H1 (cell line): ENCODE measurements around the gene NDUFB4. TPM values are rescaled to one million over a fixed set of nuclear protein-coding genes. Genes with fewer than 3 reads are reported as not detected.
A peak's percentile ranks its signal among the peaks of the same experiment; 100 is the strongest.

Experiments used
- CTCF ChIA-PET: fragments of 300-600 bp; sonication (Branson Sonifier 250); formaldehyde crosslinking; loops from one replicate; lab custom pipeline; 2021; ENCODE audit not compliant: partially characterized antibody; lab: Charles Lee
- POLR2A ChIA-PET: fragments of 300-600 bp; sonication (Branson Sonifier 250); formaldehyde crosslinking; loops from one replicate; lab custom pipeline; 2021; ENCODE audit warnings: inconsistent platforms; ENCODE audit not compliant: partially characterized antibody; lab: Charles Lee
- DNase-seq, 2 experiments: peaks; one replicate each; pipeline versions ENCODE4 v3.0.0 to v3.0.0-alpha.2; 2010 to 2022; ENCODE audit warnings: low spot score in 2 of 2, low read depth in 1 of 2, mixed read lengths in 1 of 2
- FAIRE-seq: peaks from 2 replicates; lab custom pipeline; 2011; peaks lifted over from hg19 to GRCh38; lab: Jason Lieb, UNC
- H2AFZ ChIP-seq: 2 replicates; pipeline ENCODE4 v1.8.1; 2012; ENCODE audit warnings: low read length, inconsistent platforms
- H2AK5ac ChIP-seq: 2 replicates; pipeline ENCODE4 v1.6.1; 2013; ENCODE audit warnings: low read depth, low read length
- H2BK120ac ChIP-seq: replicated peaks from 2 replicates; pipeline ENCODE3; 2013; ENCODE audit warnings: low read depth, low read length, inconsistent platforms
- H2BK12ac ChIP-seq: 2 replicates; pipeline ENCODE4 v1.6.1; 2013; ENCODE audit warnings: low read depth, low read length
- H2BK15ac ChIP-seq: 2 replicates; pipeline ENCODE4 v1.6.1; 2013; ENCODE audit warnings: low read length
- H2BK20ac ChIP-seq: 2 replicates; pipeline ENCODE4 v1.6.1; 2013; ENCODE audit warnings: low read length
- H2BK5ac ChIP-seq: 2 replicates; pipeline ENCODE4 v1.6.1; 2013; ENCODE audit warnings: low read depth, low read length
- H3K14ac ChIP-seq: 2 replicates; pipeline ENCODE4 v1.6.1; 2013; ENCODE audit warnings: inconsistent platforms; ENCODE audit not compliant: insufficient read length
- H3K18ac ChIP-seq: 2 replicates; pipeline ENCODE4 v1.6.1; 2013; ENCODE audit warnings: low read length; ENCODE audit errors: extremely low read depth
- H3K23ac ChIP-seq: 2 replicates; pipeline ENCODE4 v1.6.1; 2013; ENCODE audit warnings: inconsistent platforms; ENCODE audit not compliant: insufficient read length
- H3K23me2 ChIP-seq: 2 replicates; pipeline ENCODE4 v1.6.1; 2013; ENCODE audit warnings: low read depth, low read length
- H3K27ac ChIP-seq: 2 replicates; pipeline ENCODE4 v1.6.1; 2011; ENCODE audit warnings: low read depth, low read length, inconsistent platforms
- H3K27me3 ChIP-seq, 4 experiments: replicated peaks in 1 of 4; 1 replicate in 1 of 4; 2 replicates in 3 of 4; pipeline versions ENCODE4 v1.6.1 to v1.8.1; 2011 to 2013; ENCODE audit warnings: low read length in 3 of 4, mild to moderate bottlenecking in 3 of 4, inconsistent platforms in 2 of 4, mixed read lengths in 2 of 4, moderate library complexity in 1 of 4; ENCODE audit not compliant: control insufficient read depth in 3 of 4, insufficient read depth in 3 of 4; ENCODE audit errors: extremely low read depth in 1 of 4
- H3K36me3 ChIP-seq, 4 experiments: 2 replicates each; pipeline versions ENCODE4 v1.6.1 to v1.8.1; 2011 to 2013; ENCODE audit warnings: mild to moderate bottlenecking in 4 of 4, low read length in 3 of 4, moderate library complexity in 2 of 4, control low read depth in 1 of 4, inconsistent platforms in 1 of 4; ENCODE audit not compliant: insufficient read depth in 4 of 4, control insufficient read depth in 2 of 4
- H3K4ac ChIP-seq: replicated peaks from 2 replicates; pipeline ENCODE3; 2013; ENCODE audit warnings: low read length, low read depth, mixed read lengths, inconsistent platforms; ENCODE audit not compliant: insufficient read length
- H3K4me1 ChIP-seq, 4 experiments: replicated peaks in 1 of 4; 1 replicate in 1 of 4; 2 replicates in 3 of 4; pipeline versions ENCODE4 v1.6.1 to v1.8.1; 2011 to 2013; ENCODE audit warnings: low read length in 3 of 4, inconsistent platforms in 2 of 4, mixed read lengths in 1 of 4; ENCODE audit not compliant: insufficient read depth in 4 of 4, control insufficient read depth in 3 of 4
- H3K4me2 ChIP-seq, 2 experiments: 2 replicates each; pipeline versions ENCODE4 v1.6.1 to v1.8.1; 2011 to 2013; ENCODE audit warnings: low read depth in 2 of 2, low read length in 2 of 2, control low read depth in 1 of 2, inconsistent platforms in 1 of 2, mild to moderate bottlenecking in 1 of 2; ENCODE audit not compliant: insufficient read depth in 1 of 2
- H3K4me3 ChIP-seq, 4 experiments: fragments of 200-600, 300-600 bp in 1 of 4; sonication (generic), shearing (Covaris generic), sonication (Bioruptor Twin) in 1 of 4; 2 replicates each; pipeline versions ENCODE4 v1.5.1 to v1.8.1; 2011 to 2016; ENCODE audit warnings: low read length in 4 of 4, low read depth in 3 of 4, control low read depth in 2 of 4, inconsistent platforms in 2 of 4, mild to moderate bottlenecking in 2 of 4, mixed read lengths in 1 of 4, moderate library complexity in 1 of 4; ENCODE audit not compliant: insufficient read depth in 2 of 4; ENCODE audit errors: extremely low read depth in 1 of 4
- H3K56ac ChIP-seq: replicated peaks from 2 replicates; pipeline ENCODE3; 2013; ENCODE audit warnings: low read depth, mild to moderate bottlenecking, mixed read lengths, low read length, inconsistent platforms; ENCODE audit not compliant: insufficient read length
- H3K79me1 ChIP-seq: 2 replicates; pipeline ENCODE4 v1.6.1; 2013; ENCODE audit warnings: low read depth, low read length, control low read depth
- H3K79me2 ChIP-seq, 2 experiments: 2 replicates each; pipeline versions ENCODE4 v1.6.1 to v1.8.1; 2012 to 2013; ENCODE audit warnings: low read length in 2 of 2, mild to moderate bottlenecking in 2 of 2, inconsistent platforms in 1 of 2; ENCODE audit not compliant: insufficient read depth in 2 of 2, control insufficient read depth in 1 of 2
- H3K9ac ChIP-seq, 4 experiments: replicated peaks in 1 of 4; 1 replicate in 1 of 4; 2 replicates in 3 of 4; pipeline versions ENCODE4 v1.6.1 to v1.8.1; 2011 to 2013; ENCODE audit warnings: low read depth in 3 of 4, low read length in 3 of 4, control low read depth in 2 of 4, mild to moderate bottlenecking in 2 of 4, moderate library complexity in 2 of 4, inconsistent platforms in 1 of 4; ENCODE audit errors: extremely low read depth in 1 of 4
- H3K9me3 ChIP-seq, 2 experiments: 2 replicates each; pipeline versions ENCODE4 v1.6.1 to v1.8.1; 2012 to 2013; ENCODE audit warnings: mild to moderate bottlenecking in 2 of 2, moderate library complexity in 2 of 2, control low read depth in 1 of 2, inconsistent platforms in 1 of 2, low read depth in 1 of 2, low read length in 1 of 2, mixed read lengths in 1 of 2; ENCODE audit not compliant: insufficient read depth in 2 of 2
- H4K20me1 ChIP-seq, 2 experiments: replicated peaks in 1 of 2; 2 replicates each; pipeline versions ENCODE3 to v1.8.1; 2011 to 2013; ENCODE audit warnings: inconsistent platforms in 2 of 2, low read length in 2 of 2, mild to moderate bottlenecking in 1 of 2; ENCODE audit not compliant: insufficient read depth in 2 of 2, control insufficient read depth in 1 of 2
- H4K5ac ChIP-seq: 2 replicates; pipeline ENCODE4 v1.6.1; 2013; ENCODE audit warnings: low read length, low read depth, mixed read lengths, inconsistent platforms; ENCODE audit not compliant: insufficient read length
- H4K8ac ChIP-seq: 2 replicates; pipeline ENCODE4 v1.8.0; 2013; ENCODE audit warnings: mild to moderate bottlenecking, moderate library complexity, low read length, inconsistent platforms; ENCODE audit not compliant: insufficient read depth; ENCODE audit errors: extremely low read depth
- H4K91ac ChIP-seq: replicated peaks from 2 replicates; pipeline ENCODE3; 2013; ENCODE audit warnings: low read length, mixed read lengths, inconsistent platforms; ENCODE audit not compliant: insufficient read length
- CHD2 ChIP-seq: IDR thresholded peaks from 2 replicates; pipeline ENCODE4 v1.6.1; 2012; ENCODE audit warnings: low read length, improper control_type of control experiment
- EZH2 ChIP-seq: fragments of 200-600 bp; sonication (generic); IDR thresholded peaks from 2 replicates; pipeline ENCODE4 v1.7.1; 2012; ENCODE audit warnings: low read depth, mild to moderate bottlenecking, moderate library complexity, low read length, inconsistent platforms; ENCODE audit not compliant: severe bottlenecking
- GABPA ChIP-seq: IDR thresholded peaks from 2 replicates; pipeline ENCODE4 v1.6.1; 2011; ENCODE audit warnings: mild to moderate bottlenecking, low read length, moderate library complexity, borderline replicate concordance; ENCODE audit not compliant: insufficient read depth
- JUND ChIP-seq: IDR thresholded peaks from 2 replicates; pipeline ENCODE4 v1.6.1; 2011; ENCODE audit warnings: mild to moderate bottlenecking, improper control_type of control experiment, low read length
- MAFK ChIP-seq: IDR thresholded peaks from 2 replicates; pipeline ENCODE4 v1.6.1; 2012; ENCODE audit warnings: low read depth, mild to moderate bottlenecking, improper control_type of control experiment, low read length
- SP1 ChIP-seq: IDR thresholded peaks from 2 replicates; pipeline ENCODE4 v1.6.1; 2011; ENCODE audit warnings: low read depth, low read length
- TAF1 ChIP-seq: IDR thresholded peaks from 2 replicates; pipeline ENCODE4 v1.6.1; 2011; ENCODE audit warnings: mild to moderate bottlenecking, low read depth, low read length
- TBP ChIP-seq: IDR thresholded peaks from 2 replicates; pipeline ENCODE4 v1.6.1; 2011; ENCODE audit warnings: low read depth, low read length, improper control_type of control experiment
- YY1 ChIP-seq: IDR thresholded peaks from 2 replicates; pipeline ENCODE4 v1.6.1; 2011; ENCODE audit warnings: low read depth, mild to moderate bottlenecking, low read length
- WGBS, 2 experiments: shearing (Covaris generic) in 1 of 2; methylation state at CpG; one replicate each; pipeline versions ENCODE4 v1.1.6 to v1.1.7; 2013 to 2015; ENCODE audit warnings: low lambda C conversion rate in 2 of 2, mixed read lengths in 2 of 2, inconsistent platforms in 1 of 2, low coverage in 1 of 2, missing lambda C conversion rate in 1 of 2; ENCODE audit not compliant: insufficient replicate concordance in 2 of 2, insufficient coverage in 1 of 2, insufficient read length in 1 of 2; ENCODE audit errors: extremely low coverage in 1 of 2, missing lambda C conversion rate in 1 of 2; 5-methylcytosine and 5-hydroxymethylcytosine counted together
- polyA plus RNA-seq, 7 experiments: library from polyadenylated mRNA; depleted of rRNA in 3 of 7; stranded (reverse) in 5 of 7; unstranded in 2 of 7; fragments of >200 nt in 5 of 7; fragments of 200-250 nt in 2 of 7; gene quantifications; 1 replicate in 5 of 7; 2 replicates in 1 of 7; 4 replicates in 1 of 7; pipeline versions ENCODE4 v1.2.1 to v1.2.3, GENCODE V29; 2011 to 2013; ENCODE audit warnings: missing spikeins in 2 of 7, mixed read lengths in 2 of 7
- total RNA-seq: library from RNA; stranded (reverse); fragmentation: NEBNext Ultra II Directional; extraction: Animal tissue kit (Norgen Biotek cat#: 25700); gene quantifications from 2 replicates; pipeline ENCODE4 v1.2.1, GENCODE V29; 2021
- TF ChIP-seq, protein P1 (sequence below), 3 experiments: IDR thresholded peaks; 1 replicate in 2 of 3; 2 replicates in 1 of 3; pipeline versions ENCODE4 v1.5.1 to v1.6.1; 2011; ENCODE audit warnings: low read length in 3 of 3, mild to moderate bottlenecking in 3 of 3, inconsistent platforms in 2 of 3, low read depth in 1 of 3, moderate library complexity in 1 of 3; ENCODE audit not compliant: insufficient read depth in 1 of 3; ENCODE audit errors: control extremely low read depth in 1 of 3
- TF ChIP-seq, protein P2 (sequence below): IDR thresholded peaks from 2 replicates; pipeline ENCODE4 v1.6.1; 2011; ENCODE audit warnings: low read depth, mild to moderate bottlenecking, low read length; ENCODE audit not compliant: insufficient read depth

Gene NDUFB4
- total and polyA plus RNA-seq, 2 of the 8 experiments (the other 6 are each of a cell fraction or from before 2014, with no cell fraction given): 184 to 382 TPM

DNA sequence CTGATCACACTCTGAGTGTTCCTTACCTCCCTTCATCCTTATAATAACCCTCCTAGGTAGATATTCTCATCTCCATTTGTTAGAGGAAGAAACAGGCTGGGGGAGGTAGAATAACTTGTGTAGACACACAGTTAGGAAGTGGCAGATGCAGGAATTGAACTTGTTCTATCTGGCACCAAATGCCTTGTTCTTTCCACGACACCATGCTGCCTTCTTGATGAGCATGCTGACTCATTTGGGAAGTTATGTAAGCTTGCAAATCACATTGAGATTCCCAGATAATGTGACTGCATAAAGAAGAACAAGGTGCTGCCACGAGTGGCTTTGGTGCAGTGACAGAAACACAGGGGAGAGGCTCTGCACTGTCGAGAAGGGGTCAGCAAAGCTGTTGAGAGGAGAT is 27.5 kb upstream of the NDUFB4 start:
- H2BK5ac ChIP-seq: no peak overlapping the region
- no peaks in the 10 kb centered on the region for H3K27me3 ChIP-seq
- H3K36me3 ChIP-seq: peaks cover 0 to 5% (median 0%) of the 10 kb centered on the region in 4 experiments; a peak in 1 of 8 replicates
- H4K8ac ChIP-seq: no peak overlapping the region
- peaks cover 9 to 23% (median 14%) of the 10 kb centered on the region in 4 experiments for H3K4me1 ChIP-seq
- ChIA-PET CTCF (interaction anchor here (0.9 to 3.2 kb wide), 14 partner anchors 10 to 543 kb away, joined by 3 to 24 read pairs (median 3); partner anchors contain the start of gene HGD), POLR2A (interaction anchor here (1.1 to 1.3 kb wide), 3 partner anchors 110 to 224 kb away, joined by 3 to 7 read pairs (median 3); partner anchors contain the start of genes GTF2E1 and RABL3)
- H4K20me1 ChIP-seq: no peaks in the 10 kb centered on the region
- H3K18ac ChIP-seq: no peak overlapping the region
- no peak overlapping the region for H3K23ac ChIP-seq
- H4K91ac ChIP-seq: no peak overlapping the region
- H2BK12ac ChIP-seq: no peak overlapping the region
- H2AFZ ChIP-seq: peak overlapping the region; percentile 93
- no peak overlapping the region for H3K4me2 ChIP-seq
- H3K27ac ChIP-seq: no peak overlapping the region
- 94% methylated on average over 3 of the region's 3 CpGs; no CpG with 5 or more reads in 1 of the 2 experiments for WGBS, 2 experiments
- no peak overlapping the region for H2AK5ac ChIP-seq
- no peak for DNase-seq
- no peak for FAIRE-seq
- H3K14ac ChIP-seq: no peak overlapping the region
- no peak overlapping the region for H3K4ac ChIP-seq
- H3K79me1 ChIP-seq: no peaks in the 10 kb centered on the region
- no peak overlapping the region for H2BK15ac ChIP-seq
- no peak overlapping the region for H3K56ac ChIP-seq
- no peak overlapping the region for H2BK120ac ChIP-seq
- H3K79me2 ChIP-seq: no peaks in the 10 kb centered on the region
- no peak overlapping the region for H3K4me3 ChIP-seq
- H3K23me2 ChIP-seq: no peaks in the 10 kb centered on the region
- H2BK20ac ChIP-seq: no peak overlapping the region
- peaks cover 7 to 18% of the 10 kb centered on the region in 2 experiments; a peak in 3 of 4 replicates for H3K9me3 ChIP-seq
- H4K5ac ChIP-seq: no peak overlapping the region
- H3K9ac ChIP-seq: no peak overlapping the region
- TF ChIP-seq TAF1 (no peak), GABPA (no peak), JUND (no peak), EZH2 (no peak), TBP (no peak), SP1 (no peak), CHD2 (no peak), MAFK (no peak), YY1 (no peak)
- TF ChIP-seq, protein P1, sequence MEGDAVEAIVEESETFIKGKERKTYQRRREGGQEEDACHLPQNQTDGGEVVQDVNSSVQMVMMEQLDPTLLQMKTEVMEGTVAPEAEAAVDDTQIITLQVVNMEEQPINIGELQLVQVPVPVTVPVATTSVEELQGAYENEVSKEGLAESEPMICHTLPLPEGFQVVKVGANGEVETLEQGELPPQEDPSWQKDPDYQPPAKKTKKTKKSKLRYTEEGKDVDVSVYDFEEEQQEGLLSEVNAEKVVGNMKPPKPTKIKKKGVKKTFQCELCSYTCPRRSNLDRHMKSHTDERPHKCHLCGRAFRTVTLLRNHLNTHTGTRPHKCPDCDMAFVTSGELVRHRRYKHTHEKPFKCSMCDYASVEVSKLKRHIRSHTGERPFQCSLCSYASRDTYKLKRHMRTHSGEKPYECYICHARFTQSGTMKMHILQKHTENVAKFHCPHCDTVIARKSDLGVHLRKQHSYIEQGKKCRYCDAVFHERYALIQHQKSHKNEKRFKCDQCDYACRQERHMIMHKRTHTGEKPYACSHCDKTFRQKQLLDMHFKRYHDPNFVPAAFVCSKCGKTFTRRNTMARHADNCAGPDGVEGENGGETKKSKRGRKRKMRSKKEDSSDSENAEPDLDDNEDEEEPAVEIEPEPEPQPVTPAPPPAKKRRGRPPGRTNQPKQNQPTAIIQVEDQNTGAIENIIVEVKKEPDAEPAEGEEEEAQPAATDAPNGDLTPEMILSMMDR (IDR thresholded peaks at IDR 0.05; ENCODE audit: control extremely low read depth in 1 of 3, insufficient read depth in 1 of 3, low read depth in 1 of 3, low read length in 3 of 3): no peak
- TF ChIP-seq, protein P2, sequence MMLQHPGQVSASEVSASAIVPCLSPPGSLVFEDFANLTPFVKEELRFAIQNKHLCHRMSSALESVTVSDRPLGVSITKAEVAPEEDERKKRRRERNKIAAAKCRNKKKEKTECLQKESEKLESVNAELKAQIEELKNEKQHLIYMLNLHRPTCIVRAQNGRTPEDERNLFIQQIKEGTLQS: no peak
